Measurements from ENCODE around the gene MBD4.

DNA sequence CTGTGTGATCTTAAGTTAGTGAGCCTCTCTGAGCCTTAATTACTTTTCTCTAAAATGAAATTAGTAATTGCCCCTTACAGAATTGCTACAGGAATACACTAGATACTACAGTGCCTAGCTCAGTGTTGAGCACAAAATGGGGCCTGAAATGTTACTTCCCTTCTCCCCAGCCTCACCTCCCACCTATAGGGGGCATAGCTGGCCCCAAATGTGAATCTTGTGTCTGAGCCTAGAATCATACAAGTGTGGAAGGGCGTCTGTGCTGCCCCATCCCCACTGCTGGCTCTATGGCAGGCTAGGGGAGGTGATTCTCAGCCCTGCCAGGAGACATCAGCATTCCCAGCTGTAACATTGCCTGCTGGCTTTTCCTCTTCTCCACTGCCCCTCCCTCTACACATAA, 43.0 kb upstream of the MBD4 start:
- TF ChIP-seq, protein P1, sequence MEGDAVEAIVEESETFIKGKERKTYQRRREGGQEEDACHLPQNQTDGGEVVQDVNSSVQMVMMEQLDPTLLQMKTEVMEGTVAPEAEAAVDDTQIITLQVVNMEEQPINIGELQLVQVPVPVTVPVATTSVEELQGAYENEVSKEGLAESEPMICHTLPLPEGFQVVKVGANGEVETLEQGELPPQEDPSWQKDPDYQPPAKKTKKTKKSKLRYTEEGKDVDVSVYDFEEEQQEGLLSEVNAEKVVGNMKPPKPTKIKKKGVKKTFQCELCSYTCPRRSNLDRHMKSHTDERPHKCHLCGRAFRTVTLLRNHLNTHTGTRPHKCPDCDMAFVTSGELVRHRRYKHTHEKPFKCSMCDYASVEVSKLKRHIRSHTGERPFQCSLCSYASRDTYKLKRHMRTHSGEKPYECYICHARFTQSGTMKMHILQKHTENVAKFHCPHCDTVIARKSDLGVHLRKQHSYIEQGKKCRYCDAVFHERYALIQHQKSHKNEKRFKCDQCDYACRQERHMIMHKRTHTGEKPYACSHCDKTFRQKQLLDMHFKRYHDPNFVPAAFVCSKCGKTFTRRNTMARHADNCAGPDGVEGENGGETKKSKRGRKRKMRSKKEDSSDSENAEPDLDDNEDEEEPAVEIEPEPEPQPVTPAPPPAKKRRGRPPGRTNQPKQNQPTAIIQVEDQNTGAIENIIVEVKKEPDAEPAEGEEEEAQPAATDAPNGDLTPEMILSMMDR (IDR thresholded peaks at IDR 0.05), result no peak
- no peak for TF ChIP-seq POLR2AphosphoS5 (IDR thresholded peaks at IDR 0.05)
